ENCODE measurements around the gene AQP12B. TPM values are rescaled to one million over a fixed set of nuclear protein-coding genes. Genes with fewer than 3 reads are reported as not detected.

The AQP12B gene
- total RNA-seq, 1 experiment from 2014 or later: not detected

Other genes with a start within 250 kb of the AQP12B start
- 95.4 and 177 TPM in 2 replicates for gene GPC1, start 247.2 kb downstream of the AQP12B start, total RNA-seq (2014; rRNA removed; shearing (Covaris generic); ENCODE audit: low replicate concordance)
- 10.2 and 23.8 TPM in 2 replicates for gene ANKMY1, start 124.9 kb downstream of the AQP12B start, total RNA-seq (2014; rRNA removed; shearing (Covaris generic); ENCODE audit: low replicate concordance)
- gene DUSP28, start 122.5 kb downstream of the AQP12B start, total RNA-seq (2014; rRNA removed; shearing (Covaris generic); ENCODE audit: low replicate concordance): 6.3 and 7.3 TPM in 2 replicates
- 13.6 and 13.9 TPM in 2 replicates for gene RNPEPL1, start 114.4 kb downstream of the AQP12B start, total RNA-seq (2014; rRNA removed; shearing (Covaris generic); ENCODE audit: low replicate concordance)
- 12.5 and 18.4 TPM in 2 replicates for gene CAPN10, start 96.2 kb downstream of the AQP12B start, total RNA-seq (2014; rRNA removed; shearing (Covaris generic); ENCODE audit: low replicate concordance)
- gene GPR35, start 57.4 kb downstream of the AQP12B start, total RNA-seq (2014; rRNA removed; shearing (Covaris generic); ENCODE audit: low replicate concordance): 0.35 and 2.2 TPM in 2 replicates
- not detected in 2 replicates for gene AQP12A, start 9.0 kb upstream of the AQP12B start, total RNA-seq (2014; rRNA removed; shearing (Covaris generic); ENCODE audit: low replicate concordance)
- gene KIF1A, start 137.3 kb upstream of the AQP12B start, total RNA-seq (2014; rRNA removed; shearing (Covaris generic); ENCODE audit: low replicate concordance): not detected in 2 replicates
- gene AGXT, start 185.9 kb upstream of the AQP12B start, total RNA-seq (2014; rRNA removed; shearing (Covaris generic); ENCODE audit: low replicate concordance): not detected in 2 replicates
- gene MAB21L4, start 213.3 kb upstream of the AQP12B start, total RNA-seq (2014; rRNA removed; shearing (Covaris generic); ENCODE audit: low replicate concordance): not detected in 2 replicates
- gene CROCC2, start 223.5 kb upstream of the AQP12B start, total RNA-seq (2014; rRNA removed; shearing (Covaris generic); ENCODE audit: low replicate concordance): not detected in 2 replicates